NOMO-1 treated with dmso at 0.1 percent for 144 hours (cell line): Measurements from ENCODE around the gene PAX4.
"Not testable (repeated sequence)": the region's sequence is repeated elsewhere in the genome, so short reads cannot be mapped to it uniquely, and the experiment has no call there.

Experiments
- DNase-seq: peaks from one replicate; lab custom pipeline; 2025; ENCODE audit not compliant: unreplicated experiment; lab: John Stamatoyannopoulos, UW

Gene PAX4

DNA sequence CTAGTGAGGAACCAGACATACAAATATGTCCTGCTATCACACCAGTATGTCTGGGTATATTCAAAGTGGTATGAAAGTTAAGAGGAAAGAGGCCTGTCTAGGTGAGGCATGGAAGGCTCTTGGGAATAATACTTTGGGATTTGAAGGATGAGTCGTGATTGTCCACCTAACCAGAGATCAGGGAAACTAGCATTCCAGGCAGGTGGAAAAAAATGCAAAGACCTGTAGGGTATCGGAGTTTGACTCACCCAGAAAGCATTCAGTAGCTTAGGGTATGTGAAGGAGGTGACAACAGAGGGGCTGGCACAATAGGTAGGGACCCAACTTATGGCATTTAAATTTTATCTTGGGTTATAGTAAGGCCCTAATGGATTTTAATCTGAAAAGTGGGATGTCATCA lies 31.6 kb downstream of the PAX4 start:
- DNase-seq = no peak

GRCh38 chr7:127585044-127585953 lies 32.6 kb downstream of the PAX4 start, which contains the start of gene GCC1:
TSS of gene GCC1 (minus strand) at chr7:127585596. CDS start at chr7:127585182, 414 bp downstream.
- peak; percentile 5 for DNase-seq

DNA sequence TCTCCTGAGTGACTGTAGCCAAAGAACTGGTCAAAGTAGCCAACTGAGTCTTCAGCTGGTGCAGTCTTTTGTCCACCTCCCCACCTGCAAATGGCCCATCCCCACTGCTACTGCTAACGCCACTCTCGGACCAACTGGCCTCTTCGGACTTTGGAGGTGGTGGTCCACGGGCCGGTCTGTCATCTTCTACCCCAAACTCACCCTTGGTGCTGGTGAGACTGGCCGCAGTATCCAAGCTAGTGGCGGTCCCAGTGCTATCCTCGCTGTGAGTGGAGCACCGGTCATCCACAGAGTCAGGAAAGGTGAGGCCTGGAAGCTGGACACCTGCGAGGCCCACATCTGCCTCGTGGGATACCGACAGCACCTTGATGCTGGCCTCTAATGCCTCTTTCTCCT lies 33.3 kb downstream of the PAX4 start:
- DNase-seq = no peak

DNA sequence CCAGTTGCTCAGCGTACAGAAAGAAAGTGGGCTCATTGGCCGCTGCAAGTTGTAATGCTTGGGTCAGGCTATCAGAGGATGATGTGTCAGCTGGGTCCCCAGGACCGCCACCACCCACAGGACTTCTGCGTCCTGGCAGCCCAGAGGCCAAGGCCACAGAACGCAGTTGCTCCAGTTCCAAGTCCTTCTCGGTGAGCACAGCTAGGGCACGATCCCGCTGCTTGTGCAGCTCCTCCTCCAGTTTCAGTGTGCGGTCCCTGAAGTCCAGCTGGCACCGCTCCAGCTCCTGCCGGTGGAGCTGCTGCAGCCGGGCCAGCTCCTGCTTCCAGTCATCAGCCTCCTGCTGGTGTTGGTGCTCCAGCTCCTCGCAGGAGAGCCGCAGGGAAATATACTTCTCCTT lies 35.6 kb downstream of the PAX4 start:
- DNase-seq = no peak

DNA sequence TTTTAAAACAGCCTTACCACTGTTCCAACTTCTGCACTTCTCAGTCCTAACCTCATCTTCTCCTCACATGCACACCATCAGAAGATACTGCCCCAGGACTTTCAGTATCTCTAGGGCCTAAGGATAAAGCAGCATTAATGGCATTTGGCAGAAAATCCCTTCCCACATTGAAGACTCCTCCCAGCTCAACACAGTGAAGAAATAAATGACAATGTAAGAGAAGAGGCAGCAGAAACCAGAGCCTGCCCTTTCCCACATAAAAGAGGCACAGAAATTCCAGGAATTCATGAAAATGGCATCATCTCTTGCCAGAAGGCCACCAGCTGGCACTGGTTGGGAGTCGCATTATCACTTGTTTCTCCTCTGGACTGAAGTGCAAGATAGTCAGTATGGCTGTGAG lies 36.2 kb downstream of the PAX4 start:
- no peak for DNase-seq

DNA sequence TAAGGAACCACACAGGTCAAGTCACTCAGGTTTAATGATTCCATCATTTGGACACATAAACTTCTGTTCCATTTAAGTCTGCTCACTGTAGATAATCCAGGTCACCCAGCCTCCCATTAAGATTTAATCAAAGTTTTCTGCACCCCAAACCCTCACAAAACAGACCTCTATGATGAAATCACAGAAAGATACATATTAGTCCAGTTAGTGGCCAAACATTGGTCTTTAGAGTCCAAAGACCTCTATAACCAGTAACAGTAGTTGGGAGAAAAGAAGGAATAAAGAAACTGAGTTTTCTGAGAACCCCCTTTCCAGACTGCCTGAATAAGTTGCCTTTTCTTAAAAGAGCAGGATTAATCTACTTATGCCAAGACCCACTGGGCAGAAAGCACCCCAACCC lies 37.3 kb downstream of the PAX4 start:
- no peak for DNase-seq

DNA sequence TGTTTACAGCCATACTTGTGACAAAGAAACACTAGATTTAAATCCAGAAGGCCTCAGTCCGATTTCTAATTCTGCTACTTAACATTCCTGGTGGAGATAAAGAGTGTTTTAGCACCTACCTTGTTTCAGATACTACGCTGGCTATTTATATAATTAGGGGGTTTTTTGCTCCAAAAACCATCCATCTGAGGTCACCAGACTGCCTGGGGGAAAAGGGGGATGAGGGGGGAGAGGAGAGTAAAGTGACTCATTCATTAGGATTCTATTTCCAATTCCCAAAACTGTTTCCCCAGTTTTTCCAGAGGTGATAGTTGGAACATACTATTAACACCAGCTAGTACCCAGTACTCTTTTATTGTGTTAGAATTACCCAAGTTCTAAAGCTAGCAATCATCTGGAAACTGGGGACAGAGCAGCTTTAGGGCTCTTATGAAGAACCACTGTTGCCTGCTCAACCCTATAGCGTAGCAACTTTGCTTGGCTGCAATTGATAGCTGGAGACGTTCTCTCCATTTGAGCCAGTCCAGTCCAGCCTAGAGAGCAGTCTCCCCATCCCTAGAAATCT lies 39.1 kb downstream of the PAX4 start:
- DNase-seq = no peak

GRCh38 chr7:127578036-127578684 lies 39.8 kb downstream of the PAX4 start:
- DNase-seq = no peak

GRCh38 chr7:127571741-127572505 lies 46.0 kb downstream of the PAX4 start:
- no peak for DNase-seq

DNA sequence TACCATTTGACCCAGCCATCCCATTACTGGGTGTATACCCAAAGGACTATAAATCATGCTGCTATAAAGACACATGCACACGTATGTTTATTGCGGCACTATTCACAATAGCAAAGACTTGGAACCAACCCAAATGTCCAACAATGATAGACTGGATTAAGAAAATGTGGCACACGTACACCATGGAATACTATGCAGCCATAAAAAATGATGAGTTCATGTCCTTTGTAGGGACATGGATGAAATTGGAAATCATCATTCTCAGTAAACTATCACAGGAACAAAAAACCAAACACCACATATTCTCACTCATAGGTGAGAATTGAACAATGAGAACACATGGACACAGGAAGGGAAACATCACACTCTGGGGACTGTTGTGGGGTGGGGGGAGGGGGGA lies 49.9 kb downstream of the PAX4 start:
- not testable (repeated sequence) for DNase-seq

DNA sequence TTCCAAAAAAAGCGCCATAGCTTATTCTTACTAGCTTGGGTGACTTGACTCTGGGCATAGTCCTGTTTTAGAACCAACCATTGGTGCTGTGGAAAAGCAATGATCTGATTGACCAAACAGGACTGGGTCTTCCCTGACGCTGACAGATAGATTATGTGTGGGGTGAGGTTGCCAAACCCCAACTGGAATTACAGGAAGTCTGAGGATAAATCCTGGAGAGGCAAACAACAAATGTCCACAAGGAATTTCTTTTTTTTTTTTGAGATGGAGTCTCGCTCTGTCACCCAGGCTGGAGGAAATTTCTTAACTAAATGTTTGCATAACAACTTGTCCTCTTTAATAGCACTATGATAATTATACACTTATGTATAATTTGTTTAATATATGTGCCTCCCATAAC lies 51.7 kb downstream of the PAX4 start:
- no peak for DNase-seq
